Esophagus muscularis mucosa (tissue), 3 donors: ENCODE results near the gene RTL9.

ENCODE experiments used
- POLR2A ChIP-seq: fragments of 450-650 bp; IDR thresholded peaks from one replicate; pipeline ENCODE4 v1.6.1; 2017; ENCODE audit warnings: antibody characterized with exemption, moderate library complexity, mild to moderate bottlenecking, low read depth
- POLR2AphosphoS5 ChIP-seq, 2 donors: sonication (generic); formaldehyde crosslinking; IDR thresholded peaks; one replicate each; pipeline ENCODE4 v1.6.1; 2017; ENCODE audit warnings: antibody characterized with exemption in 2 of 2
- TF ChIP-seq, protein P1 (sequence below), 3 experiments: fragments of 200-600 bp in 2 of 3; fragments of 450-650 bp in 1 of 3; sonication (generic) in 2 of 3; IDR thresholded peaks; one replicate each; pipeline ENCODE4 v1.5.1; 2017 to 2019; ENCODE audit warnings: antibody characterized with exemption in 3 of 3, mild to moderate bottlenecking in 2 of 3, moderate library complexity in 1 of 3

DNA sequence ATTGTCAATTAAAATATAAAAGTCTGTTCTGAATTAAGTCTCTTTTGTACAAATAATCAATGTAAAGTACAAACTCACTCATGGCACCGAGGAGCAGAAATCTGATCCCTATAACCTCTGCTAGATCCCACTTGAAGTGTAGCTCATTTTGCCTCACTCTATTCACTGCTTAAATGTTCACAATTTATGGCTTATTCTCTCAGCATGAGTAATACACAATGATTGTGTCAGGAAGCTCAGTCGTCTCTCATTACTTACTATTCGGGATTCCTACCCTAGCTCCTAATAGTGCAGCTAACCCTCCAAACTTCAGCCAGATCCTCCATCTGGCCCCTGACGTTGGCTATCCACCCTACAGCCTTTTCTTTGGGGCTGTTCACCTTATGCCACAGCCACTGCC lies 36.0 kb upstream of the RTL9 start:
- TF ChIP-seq, protein P1, sequence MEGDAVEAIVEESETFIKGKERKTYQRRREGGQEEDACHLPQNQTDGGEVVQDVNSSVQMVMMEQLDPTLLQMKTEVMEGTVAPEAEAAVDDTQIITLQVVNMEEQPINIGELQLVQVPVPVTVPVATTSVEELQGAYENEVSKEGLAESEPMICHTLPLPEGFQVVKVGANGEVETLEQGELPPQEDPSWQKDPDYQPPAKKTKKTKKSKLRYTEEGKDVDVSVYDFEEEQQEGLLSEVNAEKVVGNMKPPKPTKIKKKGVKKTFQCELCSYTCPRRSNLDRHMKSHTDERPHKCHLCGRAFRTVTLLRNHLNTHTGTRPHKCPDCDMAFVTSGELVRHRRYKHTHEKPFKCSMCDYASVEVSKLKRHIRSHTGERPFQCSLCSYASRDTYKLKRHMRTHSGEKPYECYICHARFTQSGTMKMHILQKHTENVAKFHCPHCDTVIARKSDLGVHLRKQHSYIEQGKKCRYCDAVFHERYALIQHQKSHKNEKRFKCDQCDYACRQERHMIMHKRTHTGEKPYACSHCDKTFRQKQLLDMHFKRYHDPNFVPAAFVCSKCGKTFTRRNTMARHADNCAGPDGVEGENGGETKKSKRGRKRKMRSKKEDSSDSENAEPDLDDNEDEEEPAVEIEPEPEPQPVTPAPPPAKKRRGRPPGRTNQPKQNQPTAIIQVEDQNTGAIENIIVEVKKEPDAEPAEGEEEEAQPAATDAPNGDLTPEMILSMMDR (IDR thresholded peaks at IDR 0.05), result no peak
- TF ChIP-seq POLR2A, result no peak
- TF ChIP-seq POLR2AphosphoS5 (IDR thresholded peaks at IDR 0.05), result no peak
